Epithelial cell of proximal tubule (primary cell): ENCODE data around the gene RPS18. TPM values are rescaled to one million over a fixed set of nuclear protein-coding genes. Genes with fewer than 3 reads are reported as not detected.

Experiments used
- DNase-seq: peaks from one replicate; pipeline ENCODE4 v3.0.0-alpha.2; 2011; ENCODE audit warnings: low read depth
- H3K4me3 ChIP-seq: 2 replicates; pipeline ENCODE4 v1.5.1; 2011; ENCODE audit warnings: low read depth, mild to moderate bottlenecking, low read length
- total RNA-seq: library from RNA; depleted of rRNA; stranded (reverse); fragments of >200 nt; gene quantifications from 2 replicates; pipeline ENCODE4 v1.2.3, GENCODE V29; 2015
- TF ChIP-seq, protein P1 (sequence below): conservative IDR thresholded peaks from 2 replicates; pipeline ENCODE4 v1.5.1; 2012; ENCODE audit warnings: low read depth, mild to moderate bottlenecking, low read length

The RPS18 gene
- total RNA-seq, 1 donor from 2014 or later: 2,737 TPM

DNA sequence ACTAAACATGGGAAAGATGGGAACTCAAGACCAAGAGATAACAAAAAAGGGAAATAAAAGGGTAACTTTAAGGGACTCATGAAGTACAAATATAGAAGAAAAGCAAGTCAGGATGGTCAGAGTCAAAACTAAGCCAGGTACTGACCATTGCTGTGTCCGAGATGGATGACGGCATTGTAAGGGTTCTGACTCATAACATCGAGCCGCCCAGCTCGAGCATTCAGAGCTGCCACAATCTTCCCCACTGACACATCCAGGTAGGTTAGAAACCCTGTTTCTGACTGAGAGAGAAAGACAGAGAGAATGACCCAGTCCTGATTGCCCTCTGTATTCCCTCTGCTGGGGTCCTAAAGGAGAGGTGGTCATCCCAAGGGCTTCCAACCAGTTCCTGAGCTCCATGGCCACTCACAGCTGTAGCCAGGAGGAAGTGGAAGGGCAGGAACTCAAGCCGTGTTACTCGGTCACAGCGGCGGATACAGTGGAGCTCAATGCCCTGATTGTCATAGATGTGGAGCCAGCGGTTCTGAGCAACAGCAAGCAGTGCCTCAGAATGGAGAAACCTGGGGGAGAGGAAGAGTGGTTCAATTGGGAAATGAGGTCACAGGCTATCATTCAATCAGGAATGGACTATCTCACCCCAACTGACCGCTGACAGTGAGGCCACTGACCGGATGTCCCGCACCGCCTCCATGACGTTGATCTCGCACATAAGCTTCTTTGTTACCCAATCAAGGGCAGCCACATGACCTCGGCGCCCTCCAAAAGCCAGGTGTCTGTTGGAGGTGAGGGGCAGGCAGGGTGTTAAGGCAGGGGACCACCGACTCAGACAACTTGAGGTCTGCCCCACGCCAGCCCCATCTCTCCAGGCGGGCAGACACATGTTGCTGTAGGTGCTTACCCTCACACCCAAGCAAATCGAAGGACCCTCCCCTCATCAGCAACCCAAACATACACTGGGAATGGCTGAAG is 15.4 kb downstream of the RPS18 start:
- TF ChIP-seq, protein P1, sequence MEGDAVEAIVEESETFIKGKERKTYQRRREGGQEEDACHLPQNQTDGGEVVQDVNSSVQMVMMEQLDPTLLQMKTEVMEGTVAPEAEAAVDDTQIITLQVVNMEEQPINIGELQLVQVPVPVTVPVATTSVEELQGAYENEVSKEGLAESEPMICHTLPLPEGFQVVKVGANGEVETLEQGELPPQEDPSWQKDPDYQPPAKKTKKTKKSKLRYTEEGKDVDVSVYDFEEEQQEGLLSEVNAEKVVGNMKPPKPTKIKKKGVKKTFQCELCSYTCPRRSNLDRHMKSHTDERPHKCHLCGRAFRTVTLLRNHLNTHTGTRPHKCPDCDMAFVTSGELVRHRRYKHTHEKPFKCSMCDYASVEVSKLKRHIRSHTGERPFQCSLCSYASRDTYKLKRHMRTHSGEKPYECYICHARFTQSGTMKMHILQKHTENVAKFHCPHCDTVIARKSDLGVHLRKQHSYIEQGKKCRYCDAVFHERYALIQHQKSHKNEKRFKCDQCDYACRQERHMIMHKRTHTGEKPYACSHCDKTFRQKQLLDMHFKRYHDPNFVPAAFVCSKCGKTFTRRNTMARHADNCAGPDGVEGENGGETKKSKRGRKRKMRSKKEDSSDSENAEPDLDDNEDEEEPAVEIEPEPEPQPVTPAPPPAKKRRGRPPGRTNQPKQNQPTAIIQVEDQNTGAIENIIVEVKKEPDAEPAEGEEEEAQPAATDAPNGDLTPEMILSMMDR: no peak
- H3K4me3 ChIP-seq: no peak overlapping the region
- no peak for DNase-seq

DNA sequence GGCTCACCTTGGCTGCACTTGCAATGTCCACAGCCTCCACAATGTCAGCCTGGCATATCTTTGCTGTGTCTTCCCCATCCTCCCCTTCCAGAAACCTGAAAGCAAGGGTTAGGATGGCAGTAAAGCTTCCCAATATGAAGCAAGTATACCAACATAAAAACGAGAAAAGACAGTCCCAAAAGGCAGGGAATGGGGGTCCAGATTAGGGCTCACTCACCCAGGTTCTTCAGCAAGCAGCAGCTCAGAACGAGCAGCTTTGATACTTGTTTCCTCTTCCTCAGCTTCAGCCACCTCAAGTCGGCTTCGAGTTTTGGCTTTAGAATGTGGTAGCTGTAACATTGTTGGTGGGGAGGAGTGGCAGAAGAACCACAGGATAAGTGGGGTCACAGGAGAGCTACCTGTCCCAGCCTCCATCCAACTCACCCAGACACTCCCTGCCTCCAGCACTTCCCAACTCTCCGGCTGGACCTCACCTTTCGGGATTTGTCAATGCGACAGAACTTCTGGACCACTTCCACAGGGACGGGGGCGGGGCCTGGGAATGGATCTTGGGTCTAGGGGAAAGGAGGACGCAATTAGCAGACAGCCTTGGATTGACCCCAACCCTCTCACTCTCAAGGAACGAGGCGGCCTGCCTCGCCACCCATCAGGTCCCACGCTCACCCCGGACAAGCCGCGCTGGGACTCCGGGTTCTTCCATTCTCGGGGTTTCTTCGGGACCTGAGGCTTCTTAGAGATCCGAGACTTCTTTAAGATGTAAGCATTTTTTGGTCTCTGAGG is 16.5 kb downstream of the RPS18 start:
- no peak for DNase-seq
- TF ChIP-seq, protein P1: no peak
- peak overlapping the region; percentile 81 for H3K4me3 ChIP-seq

DNA sequence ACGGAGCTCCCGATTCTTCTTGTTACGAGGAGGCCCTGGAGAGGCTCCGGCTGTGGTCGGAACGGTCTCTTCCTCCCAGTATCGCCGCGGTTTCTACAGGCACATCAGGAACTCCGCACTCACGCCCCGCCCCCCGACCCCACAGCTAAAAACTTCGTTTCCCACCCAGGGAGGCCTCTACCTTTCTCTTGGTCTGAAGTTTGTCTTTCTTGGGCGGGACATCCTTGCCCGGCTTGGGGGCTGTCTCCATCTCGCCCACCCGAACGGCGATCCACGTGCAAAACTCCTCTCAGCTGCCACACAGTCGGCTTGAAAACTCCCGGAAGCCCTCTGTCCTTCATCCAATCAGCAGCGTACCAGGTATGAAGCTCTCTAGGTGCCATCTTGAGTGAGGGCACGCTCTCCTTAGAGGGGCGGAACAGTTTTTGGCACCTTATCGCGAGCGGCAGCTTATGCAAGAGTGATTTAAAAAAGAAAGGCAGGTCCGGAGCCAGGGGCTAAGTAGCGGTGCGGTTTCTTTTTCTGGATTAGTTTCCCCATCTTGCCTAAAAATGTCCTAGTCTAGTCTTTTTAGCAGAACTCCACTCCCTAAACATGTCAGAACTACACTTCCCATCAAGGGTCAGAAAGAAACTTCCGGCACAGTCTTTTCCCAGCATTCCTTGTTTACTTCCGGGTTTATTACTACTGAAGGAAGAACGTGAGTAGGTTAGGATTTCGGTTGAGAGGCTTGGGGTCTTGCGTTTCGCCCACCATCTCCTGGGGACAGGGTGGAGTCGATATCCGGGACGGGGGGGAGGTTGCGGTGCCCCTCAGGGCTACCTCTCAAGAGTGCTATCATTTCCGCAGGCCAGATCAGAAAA is 17.3 kb downstream of the RPS18 start, which contains the start of the genes PFDN6 and WDR46:
Gene PFDN6, plus strand, starts transcription at position 681 of the 863 bp plus-strand sequence. CDS start 256 bp downstream, outside the sequence.
Gene WDR46, minus strand, starts transcription at position 319 of the 863 bp plus-strand sequence. Its CDS starts 69 bp downstream, at position 250.
- peak within 1 kb of the TSS; percentile 81 for H3K4me3 ChIP-seq
- TF ChIP-seq, protein P1: no peak
- DNase-seq: peak; percentile 79

DNA sequence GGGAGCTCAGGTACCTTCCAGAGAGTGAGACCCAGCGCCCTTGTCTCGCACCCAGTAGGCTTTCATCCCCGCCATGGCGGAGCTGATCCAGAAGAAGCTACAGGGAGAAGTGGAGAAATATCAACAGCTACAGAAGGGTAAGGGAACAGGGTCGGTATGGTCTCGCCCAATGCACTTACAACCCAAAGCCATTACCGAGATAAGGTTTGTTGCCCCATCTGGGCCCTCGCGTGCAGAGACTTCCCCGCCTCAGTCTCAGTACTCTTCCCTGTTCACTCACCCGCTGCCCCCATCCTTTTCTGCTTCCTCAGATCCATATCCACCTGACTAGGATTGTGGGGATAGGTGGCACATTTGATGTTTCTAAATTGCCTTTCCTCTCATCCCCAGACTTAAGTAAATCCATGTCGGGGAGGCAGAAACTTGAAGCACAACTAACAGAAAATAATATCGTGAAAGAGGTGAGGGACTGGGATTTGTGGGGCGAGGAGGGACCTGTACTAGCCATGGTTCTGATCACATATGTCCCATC is 18.0 kb downstream of the RPS18 start:
- H3K4me3 ChIP-seq: peak overlapping the region; percentile 81
- DNase-seq: no peak
- TF ChIP-seq, protein P1: no peak

DNA sequence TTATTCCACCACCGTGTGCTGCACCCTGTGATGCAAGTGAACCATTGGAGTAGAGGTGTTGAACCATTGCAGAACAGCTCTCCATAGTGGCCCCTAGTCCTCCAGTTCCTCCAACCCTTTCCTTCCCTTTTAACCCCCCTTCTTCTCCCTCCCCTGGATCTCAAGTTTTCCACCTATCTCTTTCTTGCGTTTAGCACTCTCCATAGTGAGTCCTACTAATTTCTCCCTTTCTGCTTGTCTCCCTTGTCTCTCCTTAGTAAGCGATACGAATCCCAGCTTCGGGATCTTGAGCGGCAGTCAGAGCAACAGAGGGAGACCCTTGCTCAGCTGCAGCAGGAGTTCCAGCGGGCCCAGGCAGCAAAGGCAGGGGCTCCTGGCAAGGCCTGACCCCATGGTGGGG is 18.6 kb downstream of the RPS18 start:
- DNase-seq: no peak
- H3K4me3 ChIP-seq: peak overlapping the region; percentile 81
- TF ChIP-seq, protein P1: no peak
